Lung (tissue), 16 donors: ENCODE results near the gene HOMER2. TPM values are rescaled to one million over a fixed set of nuclear protein-coding genes. Genes with fewer than 3 reads are reported as not detected.
"Not testable (repeated sequence)": the region's sequence is repeated elsewhere in the genome, so short reads cannot be mapped to it uniquely, and the experiment has no call there.

Experiments used
- ATAC-seq: fragments of 200-7000 bp; cut with Tn5 transposase; one replicate; pipeline ENCODE4 v1.9.1; 2020; ENCODE audit warnings: moderate number of reproducible peaks; ENCODE audit not compliant: insufficient read depth, low FRiP score
- DNase-seq, 3 donors: peaks; one replicate each; pipeline ENCODE4 v3.0.0-alpha.2; 2013 to 2017
- H3K27ac ChIP-seq, 2 donors: one replicate each; pipeline ENCODE4 v1.5.1; 2013; ENCODE audit warnings: mild to moderate bottlenecking in 2 of 2, moderate library complexity in 2 of 2, control low read depth in 1 of 2, inconsistent platforms in 1 of 2, low read depth in 1 of 2, low read length in 1 of 2
- H3K27me3 ChIP-seq, 3 donors: one replicate each; pipeline ENCODE4 v1.5.1; 2013; ENCODE audit warnings: low read length in 2 of 3; ENCODE audit not compliant: control insufficient read depth in 3 of 3, insufficient read depth in 3 of 3
- H3K36me3 ChIP-seq, 4 donors: one replicate each; pipeline ENCODE4 v1.5.1; 2013; ENCODE audit warnings: low read length in 4 of 4, mild to moderate bottlenecking in 1 of 4, moderate library complexity in 1 of 4; ENCODE audit not compliant: control insufficient read depth in 4 of 4, insufficient read depth in 4 of 4
- H3K4me1 ChIP-seq, 5 donors: one replicate each; pipeline ENCODE4 v1.5.1; 2013; ENCODE audit warnings: low read length in 5 of 5, mild to moderate bottlenecking in 2 of 5, moderate library complexity in 1 of 5; ENCODE audit not compliant: control insufficient read depth in 5 of 5, insufficient read depth in 5 of 5
- H3K4me3 ChIP-seq: one replicate; pipeline ENCODE4 v1.5.1; 2013; ENCODE audit warnings: mild to moderate bottlenecking, control low read depth, moderate library complexity
- H3K9ac ChIP-seq, 2 donors: one replicate each; pipeline ENCODE4 v1.5.1; 2013; ENCODE audit warnings: low read length in 2 of 2, control low read depth in 1 of 2; ENCODE audit not compliant: insufficient read depth in 1 of 2
- H3K9me3 ChIP-seq, 4 donors: one replicate each; pipeline ENCODE4 v1.5.1; 2013; ENCODE audit warnings: low read length in 3 of 4, mild to moderate bottlenecking in 1 of 4, moderate library complexity in 1 of 4; ENCODE audit not compliant: control insufficient read depth in 4 of 4, insufficient read depth in 3 of 4
- CTCF ChIP-seq: IDR thresholded peaks from 2 replicates; pipeline ENCODE4 v1.5.1; 2012; ENCODE audit warnings: mild to moderate bottlenecking; ENCODE audit errors: control extremely low read depth, extremely low read depth
- WGBS, 2 donors: extraction: QIAGEN DNeasy Blood & Tissue Kit; methylation state at CpG; one replicate each; pipeline ENCODE4 v1.1.7; 2013; 5-methylcytosine and 5-hydroxymethylcytosine counted together
- long read RNA-seq, 5 donors: transcript quantifications; one replicate each; lab custom pipeline, GENCODE V29; 2026
- polyA plus RNA-seq, 2 donors: library from polyadenylated mRNA; stranded (reverse); fragments of 200-250 nt; gene quantifications; one replicate each; pipeline ENCODE4 v1.2.1, GENCODE V29; 2013
- total RNA-seq, 2 donors: library from RNA; depleted of rRNA in 1 of 2; stranded (reverse); fragments of >200 nt in 1 of 2; gene quantifications; one replicate each; pipeline ENCODE4 v1.2.1, GENCODE V29; 2014 to 2021
- donor health status: control.
- donor health status: control.
- donor health status: Bipolar disorder and iron deficiency.
- donor health status: healthy.
- donor health status: DM: yes; HTN: yes; CAD: no.

Gene HOMER2
- total RNA-seq: 10 to 100 TPM; 15.3 to 18.1 TPM
- 1 to 10 TPM; 7.5 to 7.9 TPM for polyA plus RNA-seq
- long read RNA-seq, donor 1, partial matches to known transcripts: 0 of 4 reads
- long read RNA-seq, donor 1, other reads (novel, unspliced or antisense): 0 of 4 reads
- long read RNA-seq, donor 2: 0 reads
- long read RNA-seq, donor 3, partial matches to known transcripts: 0 of 2 reads
- long read RNA-seq, donor 3, other reads (novel, unspliced or antisense): 0 of 2 reads
- long read RNA-seq, donor 4: 0 reads
- long read RNA-seq, donor 5, transcript HOMER2-202 (9 exons, 1,950 nt): major isoform, 5 of 12 reads
- long read RNA-seq, donor 5, partial matches to known transcripts: 7 of 12 reads
- long read RNA-seq, donor 5, other reads (novel, unspliced or antisense): 0 of 12 reads

- Histone ChIP-seq H3K27me3 (peaks cover 0 to 21% (median 0%) of the 10 kb centered on the region in 3 donors), H3K36me3 (no peaks in the 10 kb centered on the region), H3K4me1 (peaks cover 0 to 12% (median 0%) of the 10 kb centered on the region in 5 donors), H3K9ac (no peak within 1 kb of the TSS), H3K27ac (peak within 1 kb of the TSS; percentile 63 to 71), H3K4me3 (peak within 1 kb of the TSS; percentile 49), H3K9me3 (peaks cover 0 to 2% (median 0%) of the 10 kb centered on the region in 4 donors)
- TF ChIP-seq CTCF: no peak
- 1% methylated on average over 70 to 119 of the region's 119 CpGs for WGBS, 2 donors
- DNase-seq (peak; percentile 24 to 52 (median 48)), ATAC-seq (peak; percentile 53)
Observed at GRCh38 chr15:82952158-82953081, at the start of gene HOMER2. TSS of gene HOMER2 (minus strand) at chr15:82952720. CDS start at chr15:82952535, 185 bp downstream.

GRCh38 chr15:83000672-83001031 lies 48.1 kb upstream of the HOMER2 start:
- H3K9ac ChIP-seq, ATAC-seq, H3K4me3 ChIP-seq, H3K36me3 ChIP-seq, H3K27me3 ChIP-seq, H3K4me1 ChIP-seq, H3K27ac ChIP-seq, DNase-seq, H3K9me3 ChIP-seq: not testable (repeated sequence)
- 97% methylated on average over 3 of the region's 3 CpGs for WGBS, 2 donors

- peak in 2 of 3 donors; percentile 72 to 79 for DNase-seq
- peak; percentile 28 for TF ChIP-seq CTCF
- Histone ChIP-seq H3K4me3 (no peak overlapping the region), H3K27me3 (no peaks in the 10 kb centered on the region), H3K27ac (peak overlapping the region in 1 of 2 donors; percentile 73), H3K36me3 (peaks cover 0 to 5% (median 2%) of the 10 kb centered on the region in 4 donors), H3K9ac (peak overlapping the region; percentile 18 to 77), H3K4me1 (peaks cover 0 to 9% (median 0%) of the 10 kb centered on the region in 5 donors), H3K9me3 (no peaks in the 10 kb centered on the region)
- peak; percentile 77 for ATAC-seq
- WGBS, 2 donors: 11 to 24% methylated on average over 6 of the region's 6 CpGs
Observed at GRCh38 chr15:82999905-83000671, 47.6 kb upstream of the HOMER2 start.
